Measurements from ENCODE around the gene GLB1L2.

DNA sequence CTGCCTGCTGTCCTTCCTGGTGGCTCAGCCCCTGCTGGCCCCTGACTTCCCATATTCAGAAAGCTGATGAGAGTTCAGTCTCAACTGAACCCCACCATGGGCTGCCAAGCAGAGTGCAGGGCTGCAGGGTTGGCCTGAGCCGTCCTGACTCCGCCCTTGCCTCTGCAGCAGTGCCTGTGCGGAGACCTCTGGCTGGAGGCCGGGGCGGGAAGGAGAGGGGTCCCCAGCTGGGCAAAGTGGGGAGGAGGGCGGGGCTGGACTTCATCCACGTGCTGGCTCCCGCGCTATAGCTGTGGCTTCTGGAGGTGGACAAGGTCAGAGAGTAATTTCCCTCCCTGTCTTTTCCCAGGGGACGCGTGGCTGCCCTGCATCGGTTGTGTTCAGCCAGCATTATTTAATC lies 42.0 kb upstream of the GLB1L2 start:
- TF ChIP-seq, protein P1, sequence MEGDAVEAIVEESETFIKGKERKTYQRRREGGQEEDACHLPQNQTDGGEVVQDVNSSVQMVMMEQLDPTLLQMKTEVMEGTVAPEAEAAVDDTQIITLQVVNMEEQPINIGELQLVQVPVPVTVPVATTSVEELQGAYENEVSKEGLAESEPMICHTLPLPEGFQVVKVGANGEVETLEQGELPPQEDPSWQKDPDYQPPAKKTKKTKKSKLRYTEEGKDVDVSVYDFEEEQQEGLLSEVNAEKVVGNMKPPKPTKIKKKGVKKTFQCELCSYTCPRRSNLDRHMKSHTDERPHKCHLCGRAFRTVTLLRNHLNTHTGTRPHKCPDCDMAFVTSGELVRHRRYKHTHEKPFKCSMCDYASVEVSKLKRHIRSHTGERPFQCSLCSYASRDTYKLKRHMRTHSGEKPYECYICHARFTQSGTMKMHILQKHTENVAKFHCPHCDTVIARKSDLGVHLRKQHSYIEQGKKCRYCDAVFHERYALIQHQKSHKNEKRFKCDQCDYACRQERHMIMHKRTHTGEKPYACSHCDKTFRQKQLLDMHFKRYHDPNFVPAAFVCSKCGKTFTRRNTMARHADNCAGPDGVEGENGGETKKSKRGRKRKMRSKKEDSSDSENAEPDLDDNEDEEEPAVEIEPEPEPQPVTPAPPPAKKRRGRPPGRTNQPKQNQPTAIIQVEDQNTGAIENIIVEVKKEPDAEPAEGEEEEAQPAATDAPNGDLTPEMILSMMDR (IDR thresholded peaks at IDR 0.05; ENCODE audit: low read depth, low read length) = no peak
- no peak for TF ChIP-seq POLR2A (IDR thresholded peaks at IDR 0.05; ENCODE audit: extremely low read depth, insufficient read length)
- TF ChIP-seq, protein P2, sequence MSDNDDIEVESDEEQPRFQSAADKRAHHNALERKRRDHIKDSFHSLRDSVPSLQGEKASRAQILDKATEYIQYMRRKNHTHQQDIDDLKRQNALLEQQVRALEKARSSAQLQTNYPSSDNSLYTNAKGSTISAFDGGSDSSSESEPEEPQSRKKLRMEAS (IDR thresholded peaks at IDR 0.05; ENCODE audit: low read depth, low read length) = no peak

Data from NB4 (cell line).